ENCODE measurements around the gene OSBP2.

Gene OSBP2

DNA sequence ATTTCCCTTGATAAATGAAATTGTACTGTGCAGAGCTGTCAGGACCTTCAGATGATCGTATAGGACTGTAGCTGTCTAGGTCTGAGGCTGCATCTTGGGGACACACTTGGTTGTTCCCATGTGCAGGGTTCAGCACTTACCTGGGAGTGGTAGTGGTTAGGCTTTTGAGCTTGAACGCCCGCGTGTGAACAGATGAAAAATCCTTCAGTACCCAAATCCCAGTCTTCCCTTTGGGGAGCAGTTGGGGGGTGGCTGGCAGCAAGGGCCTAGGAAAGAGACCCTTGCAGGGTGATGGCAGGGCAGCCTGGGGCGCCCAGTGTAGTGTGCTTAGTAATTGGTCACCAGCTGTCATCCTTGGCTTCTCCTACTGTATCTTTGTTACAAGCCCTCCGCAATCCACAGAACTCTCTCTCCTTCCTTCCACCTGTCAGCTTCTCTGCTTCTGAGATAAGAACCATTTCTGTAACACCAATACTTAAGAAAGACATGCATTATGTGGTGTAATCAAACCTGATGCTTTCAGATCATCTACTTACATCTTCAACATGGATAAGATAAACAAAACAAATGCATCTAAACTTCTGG lies 209.3 kb downstream of the OSBP2 start:
- peak; percentile 10 for DNase-seq (ENCODE audit: low spot score)

DNA sequence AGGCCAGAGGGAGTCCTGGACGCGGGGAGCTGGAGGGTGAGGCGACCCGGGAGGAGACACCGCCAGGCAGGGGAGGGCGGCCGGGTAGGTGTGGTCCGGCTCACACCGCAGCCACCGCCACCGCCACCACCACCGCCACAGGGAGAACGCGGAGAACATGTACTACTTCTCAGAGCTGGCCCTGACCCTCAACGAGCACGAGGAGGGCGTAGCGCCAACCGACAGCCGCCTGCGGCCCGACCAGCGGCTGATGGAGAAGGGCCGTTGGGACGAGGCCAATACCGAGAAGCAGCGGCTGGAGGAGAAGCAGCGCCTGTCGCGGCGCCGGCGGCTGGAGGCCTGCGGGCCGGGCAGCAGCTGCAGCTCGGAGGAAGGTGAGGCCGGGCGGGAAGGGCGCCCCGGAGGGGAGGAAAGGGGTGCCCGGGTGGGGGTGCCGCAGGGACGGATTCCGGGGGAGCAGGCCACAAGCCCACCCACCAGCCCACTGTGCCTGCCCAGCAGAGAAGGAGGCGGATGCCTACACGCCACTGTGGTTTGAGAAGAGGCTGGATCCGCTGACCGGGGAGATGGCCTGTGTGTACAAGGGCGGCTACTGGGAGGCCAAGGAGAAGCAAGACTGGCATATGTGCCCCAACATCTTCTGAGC lies 211.1 kb downstream of the OSBP2 start:
- DNase-seq (ENCODE audit: low spot score), result peak; percentile 29

DNA sequence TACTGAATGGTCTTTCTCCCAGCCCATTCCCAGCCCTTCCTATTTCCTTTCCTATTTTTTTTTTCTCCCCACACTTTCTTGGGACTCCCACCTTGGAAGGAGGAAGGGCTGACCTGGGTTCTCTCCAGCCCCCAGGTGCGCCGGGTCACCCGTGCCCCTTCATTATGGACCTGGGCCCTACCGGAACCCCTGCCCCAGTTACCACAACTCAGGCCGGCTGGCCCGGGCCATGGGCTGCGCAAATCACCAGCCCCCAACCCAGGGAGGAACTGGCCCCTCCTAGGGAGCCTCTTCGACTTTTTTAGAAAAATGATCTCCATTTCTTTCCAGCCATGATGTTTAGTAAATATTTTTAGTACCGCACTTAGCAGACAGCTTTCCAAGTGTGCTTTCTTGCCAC lies 211.7 kb downstream of the OSBP2 start:
- DNase-seq (ENCODE audit: low spot score), result peak; percentile 15

DNA sequence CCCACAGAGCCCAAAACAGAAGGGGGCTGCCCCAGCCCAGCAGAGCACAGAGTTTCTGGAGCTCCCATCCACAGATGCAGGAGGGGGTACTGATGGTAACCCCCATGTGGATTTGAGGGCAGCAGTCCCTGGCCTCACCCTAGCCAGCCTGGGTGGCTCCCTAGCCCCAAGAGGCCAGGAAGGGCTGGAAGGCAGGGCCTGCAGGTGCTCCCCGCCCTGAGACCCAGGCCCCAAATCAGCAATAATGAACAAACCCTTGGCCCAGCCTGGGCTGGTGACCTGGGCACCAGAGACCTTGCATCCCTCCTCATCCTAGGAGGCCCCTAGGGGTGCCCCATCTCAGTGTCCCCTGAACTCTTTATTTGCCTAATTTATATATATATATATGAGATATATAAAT lies 212.3 kb downstream of the OSBP2 start:
- DNase-seq (ENCODE audit: low spot score), result peak; percentile 17

GRCh38 chr22:30908051-30908461 lies 213.4 kb downstream of the OSBP2 start:
- peak; percentile 17 for DNase-seq (ENCODE audit: low spot score)

DNA sequence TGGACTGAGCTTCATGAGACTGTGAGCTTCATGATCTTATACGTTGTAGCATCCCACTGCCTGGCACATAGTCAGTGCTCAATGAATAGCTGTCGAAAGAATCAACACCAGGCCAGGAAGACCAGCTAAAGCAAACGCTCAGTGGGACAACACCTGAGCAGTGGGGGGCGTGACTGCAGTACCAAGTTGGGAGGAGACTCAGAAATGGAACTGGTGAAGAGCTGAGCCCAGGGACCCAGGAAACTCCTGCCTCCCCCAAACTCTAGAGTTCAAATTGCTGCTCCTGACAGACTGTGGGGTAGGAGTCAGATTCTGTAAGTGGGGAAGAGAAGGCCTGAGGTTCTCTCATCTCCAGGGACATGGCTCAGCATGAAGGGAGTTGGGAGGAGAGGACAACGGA lies 214.6 kb downstream of the OSBP2 start:
- no peak for DNase-seq (ENCODE audit: low spot score)

DNA sequence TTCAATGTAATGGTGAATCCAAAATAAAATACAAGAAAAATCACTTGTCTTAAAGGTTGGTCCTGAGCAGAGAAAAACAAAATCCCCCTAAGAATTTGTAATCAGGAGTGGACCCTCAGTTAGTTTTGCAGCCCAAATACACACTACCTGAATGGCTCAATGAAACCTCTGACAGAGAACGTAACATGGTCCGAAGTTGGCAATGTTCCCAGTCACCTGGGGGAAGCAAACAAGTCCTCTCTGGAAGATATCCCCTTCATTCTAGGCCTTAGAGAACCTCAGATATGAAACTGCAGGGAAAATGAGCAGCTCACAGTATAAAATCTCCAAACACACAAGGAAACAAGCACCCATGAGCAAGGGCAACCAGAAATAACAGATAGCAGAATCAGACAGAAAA lies 215.7 kb downstream of the OSBP2 start:
- DNase-seq (ENCODE audit: low spot score), result no peak

GRCh38 chr22:30918761-30919160 lies 224.1 kb downstream of the OSBP2 start:
- DNase-seq (ENCODE audit: low spot score), result no peak

DNA sequence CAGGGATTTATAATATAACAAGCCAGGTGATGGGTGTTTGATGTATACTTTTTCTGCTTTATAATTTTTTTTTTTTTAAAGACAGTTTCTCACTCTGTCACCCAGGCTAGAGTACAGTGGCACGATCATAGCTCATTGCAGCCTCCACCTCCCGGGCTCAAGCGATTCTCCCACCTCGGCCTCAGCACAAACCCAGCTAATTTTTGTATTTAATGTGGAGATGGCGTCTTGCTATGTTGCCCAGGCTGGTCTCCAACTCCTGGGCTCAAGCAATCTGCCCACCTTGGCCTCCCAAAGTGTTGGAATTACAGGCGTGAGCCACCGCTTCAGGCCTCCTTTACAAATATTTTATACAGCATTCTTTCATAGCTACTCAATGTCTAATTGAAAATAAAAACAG lies 225.3 kb downstream of the OSBP2 start:
- no peak for DNase-seq (ENCODE audit: low spot score)

- peak; percentile 87 for DNase-seq (ENCODE audit: low spot score)
Observed at GRCh38 chr22:30920407-30920806, 225.7 kb downstream of the OSBP2 start.

- peak; percentile 28 for DNase-seq (ENCODE audit: low spot score)
Observed at GRCh38 chr22:30921108-30921507, 226.4 kb downstream of the OSBP2 start.

- DNase-seq (ENCODE audit: low spot score), result peak; percentile 36
Observed at GRCh38 chr22:30922151-30922611, 227.5 kb downstream of the OSBP2 start.

DNA sequence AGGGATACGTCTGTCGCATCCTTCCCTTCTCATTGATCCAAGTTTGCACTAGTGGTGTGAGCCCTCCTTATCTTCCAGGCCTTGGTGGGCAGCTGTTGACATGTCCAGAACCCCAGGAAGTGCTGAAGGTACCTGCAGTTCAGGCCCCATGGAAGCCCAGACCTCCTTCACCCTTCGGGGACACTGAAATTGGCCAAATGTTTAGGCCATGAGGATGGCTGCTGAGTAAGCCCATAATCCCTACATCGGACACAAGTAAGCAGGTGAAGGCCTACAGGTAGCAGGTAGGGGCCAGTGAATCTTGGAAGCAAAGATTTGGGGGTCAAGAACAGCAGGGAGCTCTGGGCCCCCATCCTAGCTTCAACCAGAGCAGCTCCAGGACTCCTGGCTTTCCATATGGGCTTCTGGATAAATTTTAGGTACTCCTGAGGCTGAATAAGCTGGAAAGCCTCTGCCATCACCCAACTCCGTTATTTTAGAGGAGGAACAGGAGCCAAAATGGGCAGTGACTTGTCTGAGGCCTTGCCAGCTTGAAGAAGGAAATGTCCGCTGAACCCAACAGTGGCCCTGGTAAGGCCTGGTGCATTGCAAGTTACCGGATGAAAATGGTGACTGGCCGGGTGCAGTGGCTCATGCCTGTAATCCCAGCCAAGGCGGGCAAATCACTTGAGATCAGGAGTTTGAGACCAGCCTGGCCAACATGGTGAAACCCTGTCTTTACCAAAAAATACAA lies 228.7 kb downstream of the OSBP2 start:
- DNase-seq (ENCODE audit: low spot score), result peak; percentile 10

- DNase-seq (ENCODE audit: low spot score), result no peak
Observed at GRCh38 chr22:30925667-30926066, 231.0 kb downstream of the OSBP2 start.

DNA sequence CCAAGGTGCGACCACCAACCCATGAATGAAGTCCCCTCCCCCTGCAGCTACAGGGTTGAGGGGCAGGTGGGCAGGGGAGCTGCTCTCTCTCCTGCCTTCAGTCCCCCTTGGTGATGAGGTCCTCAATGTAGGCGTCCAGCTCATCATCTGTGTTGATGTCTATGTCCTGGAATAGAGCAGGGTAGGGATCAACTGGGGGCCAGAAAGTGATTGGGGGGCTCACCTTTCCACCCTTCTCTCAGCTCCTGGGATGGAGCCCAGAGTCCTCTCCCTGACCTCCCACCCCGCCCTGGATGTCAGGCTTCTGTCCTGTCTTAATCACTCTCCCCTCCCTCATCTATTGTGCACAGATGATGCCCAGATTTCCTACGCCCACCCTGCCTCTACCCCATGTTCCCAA lies 232.0 kb downstream of the OSBP2 start:
- no peak for DNase-seq (ENCODE audit: low spot score)

- DNase-seq (ENCODE audit: low spot score), result no peak
Observed at GRCh38 chr22:30927806-30928205, 233.1 kb downstream of the OSBP2 start.

DNA sequence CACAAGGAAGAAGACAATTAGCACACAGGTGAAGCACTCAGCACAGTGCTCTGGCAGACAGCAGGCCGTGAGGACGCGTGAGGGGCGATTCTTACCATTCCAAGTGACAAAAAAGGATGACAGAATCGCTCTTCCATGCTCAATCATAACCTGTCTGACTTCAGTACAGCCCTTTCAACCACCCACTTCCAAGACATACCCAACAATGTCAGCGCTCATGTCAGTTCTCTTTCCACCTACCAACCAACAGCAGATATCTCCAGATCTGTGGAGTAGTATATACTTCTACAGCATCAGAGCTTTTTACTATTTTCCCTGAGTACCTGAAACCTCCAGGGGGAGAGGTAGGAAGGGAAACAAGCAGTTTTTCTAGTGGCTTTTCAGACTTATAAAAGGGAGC lies 233.7 kb downstream of the OSBP2 start:
- no peak for DNase-seq (ENCODE audit: low spot score)

- DNase-seq (ENCODE audit: low spot score), result no peak
Observed at GRCh38 chr22:30930228-30930627, 235.6 kb downstream of the OSBP2 start.

DNA sequence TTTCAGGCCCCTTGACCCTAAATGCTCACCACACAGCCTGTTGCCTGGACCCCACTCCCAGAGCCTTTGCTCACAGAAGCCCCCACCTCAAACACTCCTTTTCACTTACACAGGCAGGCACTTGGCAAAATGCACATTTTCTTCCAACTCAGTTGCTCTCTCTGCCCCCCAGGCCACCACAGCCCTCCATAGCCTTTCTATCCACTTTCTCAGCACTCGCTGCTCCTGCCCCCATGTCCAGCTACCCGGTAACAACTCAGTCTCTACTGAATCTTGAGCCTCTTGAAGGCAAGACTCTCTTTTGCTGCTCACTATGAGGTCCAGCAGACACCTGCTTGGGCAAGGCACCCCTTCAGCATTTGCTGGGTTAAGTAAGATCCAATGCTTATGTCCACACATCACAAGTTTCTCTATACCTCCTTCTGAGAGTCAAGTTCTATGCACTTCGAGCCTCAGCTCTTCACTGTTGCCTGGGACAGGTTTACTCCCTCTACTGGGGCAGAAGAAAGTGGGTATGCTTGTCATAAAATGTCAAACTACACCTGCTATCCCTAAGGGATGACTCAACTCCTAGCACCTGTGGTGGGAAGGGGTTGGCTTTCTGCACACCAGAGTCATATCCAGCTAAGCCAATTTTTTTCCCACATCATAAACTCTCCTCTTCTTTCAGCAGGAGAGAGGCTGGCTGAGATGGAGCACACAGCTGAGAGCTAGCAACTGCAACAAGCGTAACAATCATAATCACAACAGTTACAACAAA lies 237.0 kb downstream of the OSBP2 start:
- DNase-seq (ENCODE audit: low spot score), result no peak

DNA sequence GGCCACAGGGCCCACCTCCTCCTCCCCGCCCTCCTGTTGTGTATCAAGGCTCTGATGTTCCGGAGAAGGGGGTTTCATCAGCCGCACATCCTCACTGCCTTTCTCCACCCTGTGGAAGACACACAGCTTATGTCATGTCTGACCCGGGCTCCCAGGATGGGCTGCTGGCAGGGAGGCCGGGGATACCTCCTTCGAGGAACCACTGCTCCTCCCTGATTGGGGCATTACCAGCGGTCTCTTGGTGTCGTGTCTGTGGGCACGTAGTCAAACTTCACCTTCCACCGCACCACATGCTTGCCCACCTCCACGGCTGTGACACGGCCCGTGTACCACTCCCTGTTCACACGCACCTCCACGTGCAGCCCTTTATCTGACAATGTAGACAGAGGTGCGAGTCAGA lies 238.0 kb downstream of the OSBP2 start:
- DNase-seq (ENCODE audit: low spot score), result no peak

GRCh38 chr22:30933457-30933856 lies 238.8 kb downstream of the OSBP2 start:
- DNase-seq (ENCODE audit: low spot score), result no peak

DNA sequence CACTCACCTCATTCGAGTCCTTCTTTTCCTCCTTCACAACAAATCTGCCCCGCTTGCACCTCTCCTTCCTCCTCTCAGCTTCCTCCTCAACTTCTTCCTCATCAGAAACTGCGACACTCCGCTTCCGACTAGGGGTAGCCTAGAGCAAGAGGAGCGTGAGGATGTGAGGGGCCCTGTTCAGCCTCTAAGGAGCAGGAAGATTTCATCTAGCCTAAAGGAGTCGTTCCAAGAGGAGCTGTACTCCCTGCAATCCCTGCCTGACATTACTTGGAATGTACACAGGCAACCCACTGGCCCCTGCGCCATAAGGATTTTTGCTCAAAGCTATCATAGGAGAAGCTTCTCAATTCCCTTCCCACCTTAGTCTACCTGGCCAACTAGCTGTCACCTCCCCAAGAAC lies 239.4 kb downstream of the OSBP2 start:
- DNase-seq (ENCODE audit: low spot score), result no peak
